Peyer's patch (tissue), 4 donors: ENCODE measurements around the gene MTF2. TPM values are rescaled to one million over a fixed set of nuclear protein-coding genes. Genes with fewer than 3 reads are reported as not detected.

ENCODE experiments used
- total RNA-seq, 4 donors: library from RNA; depleted of rRNA; stranded (reverse); fragments of >200 nt; gene quantifications; one replicate each; pipeline ENCODE4 v1.1.0, GENCODE V29; 2016

MTF2 gene
- total RNA-seq, 4 donors from 2014 or later: 22.3 to 29.8 (median 26.4) TPM

Other genes with a start within 250 kb of the MTF2 start
- gene RPL5, start 247.2 kb upstream of the MTF2 start, total RNA-seq: 1,000 to 10,000 TPM in 1 of 4 donors, 100 to 1,000 TPM in 3; 530 to 1,560 (median 801) TPM
- gene DIPK1A, start 117.8 kb upstream of the MTF2 start, total RNA-seq: 10 to 100 TPM in 1 of 4 donors, 1 to 10 TPM in 3; 5.1 to 12.4 (median 7.8) TPM
- gene TMED5, start 101.1 kb downstream of the MTF2 start, total RNA-seq: 10 to 100 TPM; 38.8 to 76.9 (median 57.5) TPM
- gene CCDC18, start 101.4 kb downstream of the MTF2 start, total RNA-seq: 10 to 100 TPM in 1 of 4 donors, 1 to 10 TPM in 3; 1.8 to 42.1 (median 5.2) TPM